Measurements from ENCODE around the gene SRXN1.
A peak's percentile ranks its signal among the peaks of the same experiment; 100 is the strongest.
"Not testable (repeated sequence)": the region's sequence is repeated elsewhere in the genome, so short reads cannot be mapped to it uniquely, and the experiment has no call there.

The SRXN1 gene

GRCh38 chr20:653110-653589, at the start of gene SRXN1:
SRXN1 (minus strand) TSS chr20:653200; CDS start chr20:653185, 15 bp downstream.
- peak; percentile 91 for DNase-seq

DNA sequence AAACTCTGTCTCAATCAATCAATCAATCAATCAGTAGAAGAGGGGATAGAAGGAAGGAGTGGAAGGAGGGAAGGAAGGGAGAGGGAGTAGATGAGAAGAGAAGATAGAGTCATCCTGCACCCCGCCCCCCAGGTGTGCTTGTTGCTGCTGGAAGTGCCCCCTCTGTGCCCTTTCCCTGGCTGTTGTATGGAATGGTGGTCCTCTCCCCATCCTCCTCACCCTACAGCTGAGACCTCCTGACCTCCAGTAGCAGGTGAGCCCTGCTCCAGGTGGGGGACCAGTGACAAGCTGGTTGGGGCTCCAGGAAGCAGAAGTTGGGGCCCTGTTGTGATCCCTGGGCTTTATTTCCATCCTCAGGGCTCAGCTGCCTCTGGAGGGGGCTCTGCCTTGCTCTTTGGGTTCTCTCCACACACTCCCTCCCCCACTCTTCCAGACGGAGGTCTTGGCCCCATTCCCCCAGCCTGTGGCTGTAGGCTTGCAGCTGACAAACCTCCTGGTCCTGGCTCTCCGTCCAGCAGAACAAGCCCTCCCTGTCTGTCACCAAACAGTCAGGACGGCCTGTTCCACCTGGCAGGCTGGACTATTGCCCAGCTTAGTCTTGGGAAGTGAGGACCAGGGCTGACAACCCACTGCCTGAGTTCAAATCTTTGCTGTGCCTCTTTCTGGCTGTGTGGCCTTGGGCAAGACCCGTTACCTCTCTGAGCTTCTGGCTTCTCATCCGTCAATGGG, 48.6 kb upstream of the SRXN1 start:
- DNase-seq = no peak

- no peak for DNase-seq
These were observed 46.9 kb upstream of the SRXN1 start for GRCh38 chr20:699811-700338.

GRCh38 chr20:699342-699741, 46.3 kb upstream of the SRXN1 start:
- no peak for DNase-seq

DNA sequence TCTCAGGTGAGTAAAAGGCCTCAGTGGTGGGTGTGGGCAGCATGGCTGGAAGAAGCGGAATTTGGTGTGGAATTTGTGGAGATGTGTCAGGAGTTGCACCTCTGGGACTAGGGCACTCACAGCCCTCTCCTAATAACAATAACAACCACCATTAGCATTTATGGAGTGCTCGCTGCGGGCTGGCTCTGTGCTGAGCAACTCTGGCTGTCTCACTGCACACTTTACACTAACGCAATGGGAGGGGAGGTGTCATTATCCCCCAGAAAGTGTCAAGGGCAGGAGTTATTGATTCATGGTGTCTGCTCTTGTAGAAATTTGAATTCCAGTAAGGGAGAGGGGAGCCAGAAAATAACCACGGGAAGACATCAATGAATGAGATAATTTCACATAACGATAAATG, 45.3 kb upstream of the SRXN1 start:
- no peak for DNase-seq

GRCh38 chr20:697826-698225, 44.8 kb upstream of the SRXN1 start:
- DNase-seq = no peak

- DNase-seq = no peak
These were observed 42.3 kb upstream of the SRXN1 start for GRCh38 chr20:695165-695866.

- DNase-seq = no peak
These were observed 41.5 kb upstream of the SRXN1 start for GRCh38 chr20:694496-694895.

GRCh38 chr20:693786-694185, 40.8 kb upstream of the SRXN1 start:
- not testable (repeated sequence) for DNase-seq

GRCh38 chr20:692044-692443, 39.0 kb upstream of the SRXN1 start:
- DNase-seq = no peak

DNA sequence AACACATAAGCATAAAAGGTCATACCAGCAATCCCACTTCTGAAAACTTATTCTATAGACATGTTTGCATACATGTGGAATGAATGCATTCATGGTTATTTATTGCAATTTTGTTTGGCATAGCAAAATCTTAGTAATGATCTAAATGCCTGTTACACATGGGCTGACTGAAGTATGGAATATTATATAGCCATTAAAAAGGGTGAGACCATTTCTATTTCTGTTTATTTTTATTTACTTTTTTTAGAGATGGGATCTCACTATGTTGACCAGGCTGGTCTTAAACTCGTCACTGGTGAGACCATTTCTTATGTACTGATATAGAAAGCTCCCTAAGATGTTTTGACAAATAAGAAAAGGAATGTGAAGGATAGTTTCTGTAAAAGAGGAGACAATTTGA, 36.9 kb upstream of the SRXN1 start:
- no peak for DNase-seq

GRCh38 chr20:689348-689747, 36.3 kb upstream of the SRXN1 start:
- DNase-seq = no peak

DNA sequence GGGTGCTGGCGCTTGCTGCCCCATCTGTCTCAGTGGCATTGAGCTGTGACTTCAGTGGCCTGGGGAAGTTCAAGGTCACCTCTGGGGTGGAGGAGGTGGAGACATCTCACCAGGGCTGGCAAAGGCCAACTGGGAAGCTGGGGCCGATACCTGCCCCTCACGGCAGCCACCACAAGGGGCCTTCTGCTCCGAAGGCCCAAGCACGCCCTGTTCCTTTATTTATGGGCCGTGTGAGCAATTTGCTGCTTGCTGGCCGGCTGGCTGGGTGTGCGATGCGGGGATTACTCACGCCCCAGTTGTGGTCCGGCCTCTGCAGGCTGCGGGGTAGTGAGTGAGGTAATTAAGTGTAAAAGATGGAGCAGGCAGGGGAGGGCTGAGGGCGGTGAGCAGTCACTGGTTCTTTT, 35.8 kb upstream of the SRXN1 start:
- no peak for DNase-seq

GRCh38 chr20:687468-688203, 34.6 kb upstream of the SRXN1 start:
- no peak for DNase-seq

- no peak for DNase-seq
These were observed 31.8 kb upstream of the SRXN1 start for GRCh38 chr20:684676-685319.

GRCh38 chr20:682123-682522, 29.1 kb upstream of the SRXN1 start:
- DNase-seq = no peak

DNA sequence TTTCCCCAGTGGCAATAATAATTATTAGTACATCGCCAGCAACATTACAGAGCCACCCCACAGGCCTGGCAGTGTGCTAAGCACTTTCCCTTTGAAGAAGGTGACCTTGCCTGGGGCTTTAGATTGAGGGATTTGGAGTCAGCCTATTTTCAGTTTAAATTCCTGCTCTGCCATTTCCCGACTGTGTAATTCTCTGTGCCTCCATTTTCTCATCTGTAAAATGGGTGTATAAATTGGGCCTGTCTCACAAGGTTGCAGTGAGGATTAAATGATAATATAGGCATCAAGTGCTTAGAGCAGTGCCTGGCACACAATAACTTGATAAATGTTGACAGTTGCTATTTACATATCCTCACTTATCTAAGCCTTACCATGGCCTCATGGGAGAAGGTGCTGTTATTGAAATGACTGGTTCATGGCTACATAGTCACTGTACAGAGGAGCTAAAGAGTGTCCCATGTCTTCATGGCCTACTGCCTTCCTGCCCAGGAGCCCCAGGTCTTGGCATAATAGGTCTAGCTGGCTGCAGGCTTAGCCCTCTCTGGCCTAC, 27.7 kb upstream of the SRXN1 start:
- no peak for DNase-seq

GRCh38 chr20:677957-678356, 25.0 kb upstream of the SRXN1 start:
- DNase-seq = no peak

DNA sequence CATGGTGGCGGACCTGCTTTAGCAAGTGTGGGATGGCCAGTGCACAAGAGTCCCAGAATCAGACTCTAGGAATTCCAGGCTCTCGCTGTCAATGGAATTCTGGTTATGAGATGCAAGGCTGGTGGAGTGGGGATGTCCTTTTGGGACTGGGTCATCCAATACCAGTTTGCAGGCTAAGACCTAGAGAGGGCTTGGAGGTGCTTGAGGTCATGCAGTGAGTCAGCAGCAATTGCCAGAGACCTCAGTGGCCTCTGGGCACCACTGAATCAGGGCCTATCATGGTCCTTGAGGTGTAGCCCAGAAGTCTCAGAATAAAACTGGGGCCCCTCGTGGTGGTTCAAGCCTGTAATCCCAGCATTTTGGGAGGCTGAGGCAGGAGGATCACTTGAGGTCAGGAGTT, 24.0 kb upstream of the SRXN1 start:
- DNase-seq = no peak

DNA sequence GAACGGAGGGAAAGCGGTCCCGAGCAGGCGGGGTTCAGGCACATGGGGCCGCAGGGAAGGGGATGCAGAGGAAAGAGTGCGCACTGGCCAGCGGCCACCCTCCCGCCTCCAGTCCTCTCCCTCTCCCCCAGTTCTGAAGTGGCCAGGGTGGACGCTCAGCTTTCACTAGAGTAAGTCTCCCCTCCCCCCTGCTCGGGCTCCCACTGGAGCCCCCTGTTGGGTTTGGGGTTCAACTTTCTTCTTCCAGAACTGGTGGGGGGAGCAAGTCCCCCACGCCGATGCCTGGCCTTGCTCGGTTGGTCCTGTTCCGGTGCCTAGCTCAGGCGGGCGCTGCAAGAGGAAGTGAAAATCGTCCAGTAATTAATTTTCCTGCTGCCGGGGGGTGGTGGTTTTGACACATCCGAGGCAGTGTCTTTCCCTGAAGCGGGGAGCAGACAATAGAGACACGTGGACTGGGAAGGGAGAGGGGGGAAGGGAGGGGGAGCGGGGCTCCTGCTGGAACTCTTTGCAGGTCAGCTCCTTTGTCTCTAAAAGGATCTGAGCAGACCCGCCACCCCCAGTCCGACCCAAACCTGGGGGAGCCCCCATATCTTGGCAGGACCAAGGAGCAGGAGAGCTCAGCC, 23.4 kb upstream of the SRXN1 start:
- no peak for DNase-seq

DNA sequence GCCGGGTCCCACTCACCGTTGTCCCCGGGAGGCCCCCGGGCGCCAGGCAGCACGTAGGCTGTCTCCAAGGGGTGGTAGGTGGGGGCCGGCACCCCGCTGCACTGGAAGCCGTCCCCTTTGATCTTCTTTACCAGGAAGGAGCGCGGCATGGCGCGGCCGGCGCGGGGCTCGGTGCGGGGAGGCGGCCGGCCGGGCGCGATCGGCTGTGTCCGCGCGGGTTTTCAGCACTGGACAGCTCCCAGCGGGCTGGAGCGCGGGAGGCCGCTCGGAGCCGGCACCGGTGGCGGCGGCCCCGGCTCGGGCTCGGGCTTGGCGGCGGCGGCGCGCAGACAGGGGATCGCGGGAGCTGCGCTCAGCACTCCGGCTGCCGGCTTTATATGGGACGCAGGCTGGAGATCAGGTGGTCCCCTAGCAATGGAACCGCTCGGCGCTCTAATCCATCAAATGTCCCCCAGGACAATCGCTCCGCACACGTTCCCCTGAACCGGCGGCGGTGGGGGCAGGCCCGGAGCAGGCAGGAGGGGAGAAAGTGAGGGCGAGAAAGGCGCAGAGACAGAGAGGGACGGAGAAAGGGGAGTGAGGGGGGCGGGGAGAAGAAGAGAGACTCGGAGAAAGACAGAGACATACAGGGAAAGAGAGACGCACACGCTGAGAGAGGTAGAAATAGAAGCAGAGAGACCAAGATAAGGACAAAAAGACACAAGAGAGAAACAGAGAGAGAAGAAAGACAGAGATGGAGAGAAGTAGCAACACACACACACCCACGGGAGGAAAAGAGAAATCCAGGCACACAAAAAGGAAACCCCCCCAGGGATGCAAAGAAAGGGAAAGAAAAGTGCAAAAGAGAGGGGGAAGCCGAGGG, 22.7 kb upstream of the SRXN1 start, which contains the start of gene SCRT2:
Gene SCRT2 (minus strand): TSS at position 350 of the 862 bp plus-strand sequence. CDS start 201 bp downstream, at position 149.
- DNase-seq = peak; percentile 41
